CD4-positive, alpha-beta T cell treated with Interleukin-15 for 1 hour (primary cell): ENCODE data around the gene SELENOP.
"Not testable (repeated sequence)": the region's sequence is repeated elsewhere in the genome, so short reads cannot be mapped to it uniquely, and the experiment has no call there.

Experiments
- DNase-seq: peaks from one replicate; pipeline ENCODE4 v3.0.0-alpha.2; 2020

The SELENOP gene

GRCh38 chr5:42811591-42812446 lies at the start of gene SELENOP:
Gene SELENOP (minus strand): TSS chr5:42811892. CDS start chr5:42808353, 3,539 bp downstream.
- no peak for DNase-seq

GRCh38 chr5:42858687-42859086 lies 47.0 kb upstream of the SELENOP start:
- DNase-seq, result no peak

- DNase-seq, result no peak
Measured at GRCh38 chr5:42858031-42858643, 46.4 kb upstream of the SELENOP start.

- no peak for DNase-seq
Measured at GRCh38 chr5:42855811-42856210, 44.1 kb upstream of the SELENOP start.

- no peak for DNase-seq
Measured at GRCh38 chr5:42855386-42855785, 43.7 kb upstream of the SELENOP start.

- no peak for DNase-seq
Measured at GRCh38 chr5:42854795-42855194, 43.1 kb upstream of the SELENOP start.

GRCh38 chr5:42852826-42853225 lies 41.1 kb upstream of the SELENOP start:
- no peak for DNase-seq

- no peak for DNase-seq
Measured at GRCh38 chr5:42851481-42851880, 39.8 kb upstream of the SELENOP start.

GRCh38 chr5:42848545-42848944 lies 36.9 kb upstream of the SELENOP start:
- DNase-seq, result no peak

GRCh38 chr5:42844408-42844807 lies 32.7 kb upstream of the SELENOP start:
- DNase-seq, result not testable (repeated sequence)

- DNase-seq, result no peak
Measured at GRCh38 chr5:42843675-42844292, 32.1 kb upstream of the SELENOP start.

GRCh38 chr5:42842921-42843641 lies 31.4 kb upstream of the SELENOP start:
- DNase-seq, result no peak

- DNase-seq, result no peak
Measured at GRCh38 chr5:42840842-42841567, 29.3 kb upstream of the SELENOP start.

- no peak for DNase-seq
Measured at GRCh38 chr5:42840269-42840668, 28.6 kb upstream of the SELENOP start.

- no peak for DNase-seq
Measured at GRCh38 chr5:42839196-42839595, 27.5 kb upstream of the SELENOP start.

- no peak for DNase-seq
Measured at GRCh38 chr5:42837601-42838000, 25.9 kb upstream of the SELENOP start.

GRCh38 chr5:42836070-42836769 lies 24.5 kb upstream of the SELENOP start:
- DNase-seq, result no peak

GRCh38 chr5:42832060-42832459 lies 20.4 kb upstream of the SELENOP start:
- no peak for DNase-seq

- no peak for DNase-seq
Measured at GRCh38 chr5:42830924-42831323, 19.2 kb upstream of the SELENOP start.

- no peak for DNase-seq
Measured at GRCh38 chr5:42828671-42829070, 17.0 kb upstream of the SELENOP start.

GRCh38 chr5:42826757-42827515 lies 15.2 kb upstream of the SELENOP start:
- DNase-seq, result no peak
